Measurements from ENCODE around the gene BYSL.

GRCh38 chr6:41957117-41957516 is 35.8 kb downstream of the BYSL start:
- TF ChIP-seq JUN (IDR thresholded peaks at IDR 0.05) (no peak), CTCF (IDR thresholded peaks at IDR 0.05) (no peak), POLR2A (IDR thresholded peaks at IDR 0.05; ENCODE audit: low read length) (no peak), POLR2AphosphoS2 (conservative IDR thresholded peaks at IDR 0.05; ENCODE audit: low read length) (no peak), HMGXB4 (CRISPR knock-in tag; IDR thresholded peaks at IDR 0.05; ENCODE audit: borderline replicate concordance) (no peak), PBX3 (IDR thresholded peaks at IDR 0.05) (no peak), RAD21 (conservative IDR thresholded peaks at IDR 0.05 in 1 of 2, IDR thresholded peaks at IDR 0.05 in 1 of 2) (no peak)
